Vein endothelial cell (primary cell): Measurements from ENCODE around the gene OAT. TPM values are rescaled to one million over a fixed set of nuclear protein-coding genes. Genes with fewer than 3 reads are reported as not detected.

Experiments
- total RNA-seq: library from RNA; depleted of rRNA; stranded (reverse); fragments of >200 nt; gene quantifications from 2 replicates; pipeline ENCODE4 v1.2.3, GENCODE V29; 2012

The OAT gene
- total RNA-seq: 107 and 134 TPM in 2 replicates

GRCh38 chr10:124418726-124419501 is at the start of gene OAT:
Gene OAT (minus strand): TSS chr10:124418923. CDS start chr10:124412171, 6,752 bp downstream.

GRCh38 chr10:124461642-124462347 is 43.1 kb upstream of the OAT start, which contains the start of gene LHPP:
Gene LHPP (plus strand): TSS chr10:124461823. CDS start chr10:124461863, 40 bp downstream.

GRCh38 chr10:124450012-124450782 is 31.5 kb upstream of the OAT start, which contains the start of gene NKX1-2:
Gene NKX1-2 (minus strand): TSS chr10:124450035. CDS start chr10:124449943, 92 bp downstream.

Other genes with a start within 250 kb of the OAT start
- not detected in 2 replicates for gene NKX1-2, start 31.1 kb upstream of the OAT start, total RNA-seq
- gene LHPP, start 42.9 kb upstream of the OAT start, total RNA-seq: 3.5 and 4.2 TPM in 2 replicates